Spinal cord (tissue), 10 donors: Measurements from ENCODE around the gene DDX6. TPM values are rescaled to one million over a fixed set of nuclear protein-coding genes. Genes with fewer than 3 reads are reported as not detected.
"Not testable (repeated sequence)": the region's sequence is repeated elsewhere in the genome, so short reads cannot be mapped to it uniquely, and the experiment has no call there.

ENCODE experiments used
- DNase-seq, 6 donors: peaks; one replicate each; pipeline versions ENCODE4 v3.0.0 to v3.0.0-alpha.2; 2013 to 2015; ENCODE audit warnings: low spot score in 6 of 6, low read depth in 4 of 6
- H3K27ac ChIP-seq: one replicate; pipeline ENCODE4 v1.5.1; 2013; ENCODE audit warnings: low read depth, low read length, control low read depth
- H3K27me3 ChIP-seq: one replicate; pipeline ENCODE4 v1.6.1; 2013; ENCODE audit warnings: low read length; ENCODE audit not compliant: control insufficient read depth, insufficient read depth
- H3K36me3 ChIP-seq: one replicate; pipeline ENCODE4 v1.6.1; 2013; ENCODE audit warnings: low read length; ENCODE audit not compliant: control insufficient read depth, insufficient read depth
- H3K4me1 ChIP-seq: one replicate; pipeline ENCODE4 v1.6.1; 2013; ENCODE audit warnings: low read length; ENCODE audit not compliant: control insufficient read depth, insufficient read depth
- H3K4me3 ChIP-seq: one replicate; pipeline ENCODE4 v1.5.1; 2013; ENCODE audit warnings: low read depth, low read length, control low read depth
- H3K9me3 ChIP-seq: one replicate; pipeline ENCODE4 v1.6.1; 2013; ENCODE audit warnings: low read length; ENCODE audit not compliant: control insufficient read depth, insufficient read depth
- WGBS: methylation state at CpG from one replicate; pipeline ENCODE4 v1.1.5; 2013; ENCODE audit warnings: missing lambda C conversion rate; ENCODE audit not compliant: insufficient coverage; 5-methylcytosine and 5-hydroxymethylcytosine counted together
- polyA plus RNA-seq, 2 donors: library from polyadenylated mRNA; unstranded; fragments of 120-200 nt; gene quantifications; one replicate each; pipeline ENCODE4 v1.2.1, GENCODE V29; 2013; ENCODE audit not compliant: insufficient read length in 2 of 2
- total RNA-seq, 2 donors: library from RNA; depleted of rRNA in 1 of 2; stranded (reverse); fragments of 120-200 nt in 1 of 2; fragments of >200 nt in 1 of 2; gene quantifications; one replicate each; pipeline versions ENCODE4 v1.2.3 to v1.2.4, GENCODE V29; 2013 to 2014
- donor health status: healthy.

The DDX6 gene
- total and polyA plus RNA-seq, 4 donors = 99.6 to 230 (median 136) TPM

DNA sequence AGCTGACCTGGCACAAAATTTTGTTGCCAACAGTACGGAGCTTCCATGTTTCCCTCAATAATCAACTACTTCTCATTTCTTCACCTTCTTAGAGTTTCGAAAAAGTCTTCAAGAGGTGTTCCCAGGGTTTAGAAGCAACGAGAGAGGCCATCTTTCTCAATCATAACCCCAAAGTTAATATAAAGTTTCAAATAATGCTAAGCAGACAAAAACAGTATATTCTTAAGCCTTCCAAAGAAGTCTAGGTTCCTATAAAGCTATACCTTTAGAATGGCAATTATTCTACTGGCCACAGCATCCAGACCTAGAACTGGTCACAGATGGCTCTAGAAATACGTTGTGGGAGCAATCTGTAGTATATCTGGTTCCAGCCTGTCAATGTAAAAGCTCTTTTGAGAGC, 16.9 kb downstream of the DDX6 start:
- peaks cover 37% of the 10 kb centered on the region for H3K36me3 ChIP-seq
- peaks cover 4% of the 10 kb centered on the region for H3K4me1 ChIP-seq
- DNase-seq = no peak
- H3K27ac ChIP-seq = no peak overlapping the region
- no peak overlapping the region for H3K4me3 ChIP-seq
- H3K27me3 ChIP-seq = no peaks in the 10 kb centered on the region
- no peaks in the 10 kb centered on the region for H3K9me3 ChIP-seq
- WGBS = 78% methylated on average over 1 of the region's 4 CpGs

- H3K4me1 ChIP-seq = peaks cover 4% of the 10 kb centered on the region
- no peak overlapping the region for H3K27ac ChIP-seq
- no peaks in the 10 kb centered on the region for H3K27me3 ChIP-seq
- peaks cover 35% of the 10 kb centered on the region for H3K36me3 ChIP-seq
- DNase-seq = no peak
- no CpG with 5 or more reads among the region's 4 CpGs for WGBS
- no peak overlapping the region for H3K4me3 ChIP-seq
- no peaks in the 10 kb centered on the region for H3K9me3 ChIP-seq
Measured at GRCh38 chr11:118771547-118772288, 19.2 kb downstream of the DDX6 start.

GRCh38 chr11:118768690-118769089, 22.3 kb downstream of the DDX6 start:
- Histone ChIP-seq H3K9me3 (no peaks in the 10 kb centered on the region), H3K4me1 (peaks cover 4% of the 10 kb centered on the region), H3K4me3 (no peak overlapping the region), H3K27me3 (no peaks in the 10 kb centered on the region), H3K36me3 (peaks cover 41% of the 10 kb centered on the region), H3K27ac (no peak overlapping the region)
- no CpG with 5 or more reads among the region's 3 CpGs for WGBS
- no peak for DNase-seq

DNA sequence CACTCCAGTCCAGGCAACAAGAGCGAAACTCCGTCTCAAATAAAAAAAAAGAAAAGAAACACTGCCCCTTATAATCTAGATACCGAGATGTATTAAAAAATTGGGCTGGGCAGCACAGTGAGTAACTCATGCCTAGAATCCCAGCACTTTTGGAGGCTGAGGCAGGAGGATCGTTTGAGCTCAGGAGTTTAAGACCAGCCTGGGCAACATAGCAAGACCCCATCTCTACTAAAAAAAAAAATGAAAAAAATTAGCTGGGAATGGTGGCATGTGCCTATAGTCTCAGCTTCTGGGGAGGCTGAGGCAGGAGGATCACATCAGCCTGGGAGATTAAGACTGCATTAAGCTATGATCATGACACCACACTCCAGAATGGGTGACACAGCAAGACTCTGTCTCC, 24.9 kb downstream of the DDX6 start:
- Histone ChIP-seq H3K27me3 (no peaks in the 10 kb centered on the region), H3K36me3 (peaks cover 44% of the 10 kb centered on the region), H3K4me3 (no peak overlapping the region), H3K9me3 (no peaks in the 10 kb centered on the region), H3K27ac (no peak overlapping the region), H3K4me1 (peaks cover 4% of the 10 kb centered on the region)
- WGBS = no CpG with 5 or more reads among the region's 4 CpGs
- no peak for DNase-seq

DNA sequence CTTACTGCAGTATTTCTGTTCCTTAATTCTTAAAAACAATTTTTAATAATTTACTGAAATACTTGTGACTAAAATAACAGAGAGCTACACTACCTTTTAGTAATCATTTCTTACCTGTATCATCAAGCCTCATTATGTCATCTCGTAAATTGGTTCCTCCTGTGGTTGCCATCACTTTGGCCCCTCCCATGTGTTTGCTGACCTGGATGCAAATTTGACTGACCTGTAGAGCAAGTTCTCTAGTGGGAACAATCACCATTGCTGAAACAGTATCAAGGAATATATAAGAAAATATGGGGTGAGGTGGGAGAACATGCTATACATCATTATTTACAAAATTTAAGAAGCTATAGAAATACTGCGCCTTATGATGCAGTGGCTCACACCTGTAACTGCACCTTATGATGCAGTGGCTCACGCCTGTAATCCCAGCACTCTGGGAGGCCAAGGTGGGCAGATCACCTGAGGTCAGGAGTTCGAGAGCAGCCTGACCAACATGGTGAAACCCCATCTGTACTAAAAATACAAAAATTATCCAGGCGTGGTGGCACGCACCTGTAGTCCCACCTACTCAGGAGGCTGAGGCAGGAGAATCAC, 25.8 kb downstream of the DDX6 start:
- DNase-seq, H3K4me3 ChIP-seq, H3K4me1 ChIP-seq, H3K9me3 ChIP-seq, H3K27me3 ChIP-seq, H3K27ac ChIP-seq: not testable (repeated sequence)
- H3K36me3 ChIP-seq = peaks cover 52% of the 10 kb centered on the region
- 98% methylated on average over 5 of the region's 6 CpGs for WGBS

- no peak overlapping the region for H3K27ac ChIP-seq
- peaks cover 4% of the 10 kb centered on the region for H3K4me1 ChIP-seq
- no peaks in the 10 kb centered on the region for H3K9me3 ChIP-seq
- peaks cover 56% of the 10 kb centered on the region for H3K36me3 ChIP-seq
- DNase-seq = no peak
- H3K4me3 ChIP-seq = no peak overlapping the region
- H3K27me3 ChIP-seq = no peaks in the 10 kb centered on the region
- no CpG with 5 or more reads among the region's 2 CpGs for WGBS
Measured at GRCh38 chr11:118763041-118763440, 27.9 kb downstream of the DDX6 start.

GRCh38 chr11:118761981-118762380, 29.0 kb downstream of the DDX6 start:
- not testable (repeated sequence) for H3K9me3 ChIP-seq, H3K27me3 ChIP-seq, DNase-seq, H3K4me1 ChIP-seq, H3K4me3 ChIP-seq, H3K27ac ChIP-seq
- 100% methylated on average over 3 of the region's 10 CpGs for WGBS
- H3K36me3 ChIP-seq = peaks cover 54% of the 10 kb centered on the region

DNA sequence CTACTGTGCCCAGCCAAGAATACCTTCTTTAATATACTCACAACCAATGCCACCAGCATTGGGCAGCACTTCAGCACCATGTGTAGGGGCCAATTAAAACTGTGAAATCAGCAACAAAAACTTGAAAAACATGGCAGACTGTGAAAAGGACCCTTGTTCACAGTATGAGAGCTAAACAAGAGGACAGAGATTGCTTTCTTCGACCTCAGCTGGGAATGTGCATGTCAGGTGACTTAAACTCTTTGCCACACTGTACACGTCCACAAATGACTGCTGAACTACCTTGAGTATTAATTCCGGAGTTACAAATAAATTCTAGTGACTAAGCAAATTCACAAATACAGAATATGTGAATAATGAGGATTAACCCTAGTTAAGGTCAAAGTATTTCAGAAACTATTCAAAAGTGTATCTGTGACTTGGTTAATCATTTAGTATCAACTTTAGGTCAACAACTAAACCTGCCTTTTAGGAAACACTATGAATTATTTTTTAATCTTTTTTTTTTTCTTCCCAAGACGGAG, 33.0 kb downstream of the DDX6 start:
- H3K27ac ChIP-seq = no peak overlapping the region
- peak in 5 of 6 donors; percentile 15 to 68 (median 24) for DNase-seq
- peaks cover 48% of the 10 kb centered on the region for H3K36me3 ChIP-seq
- H3K4me1 ChIP-seq = peaks cover 4% of the 10 kb centered on the region
- no peaks in the 10 kb centered on the region for H3K9me3 ChIP-seq
- H3K27me3 ChIP-seq = no peaks in the 10 kb centered on the region
- H3K4me3 ChIP-seq = no peak overlapping the region
- WGBS = no CpG with 5 or more reads among the region's 4 CpGs

GRCh38 chr11:118752654-118753053, 38.3 kb downstream of the DDX6 start:
- WGBS = 100% methylated on average over 1 of the region's 3 CpGs
- H3K4me1 ChIP-seq = no peaks in the 10 kb centered on the region
- H3K27me3 ChIP-seq = no peaks in the 10 kb centered on the region
- no peaks in the 10 kb centered on the region for H3K9me3 ChIP-seq
- peaks cover 21% of the 10 kb centered on the region for H3K36me3 ChIP-seq
- H3K4me3 ChIP-seq = no peak overlapping the region
- DNase-seq = no peak
- H3K27ac ChIP-seq = no peak overlapping the region

DNA sequence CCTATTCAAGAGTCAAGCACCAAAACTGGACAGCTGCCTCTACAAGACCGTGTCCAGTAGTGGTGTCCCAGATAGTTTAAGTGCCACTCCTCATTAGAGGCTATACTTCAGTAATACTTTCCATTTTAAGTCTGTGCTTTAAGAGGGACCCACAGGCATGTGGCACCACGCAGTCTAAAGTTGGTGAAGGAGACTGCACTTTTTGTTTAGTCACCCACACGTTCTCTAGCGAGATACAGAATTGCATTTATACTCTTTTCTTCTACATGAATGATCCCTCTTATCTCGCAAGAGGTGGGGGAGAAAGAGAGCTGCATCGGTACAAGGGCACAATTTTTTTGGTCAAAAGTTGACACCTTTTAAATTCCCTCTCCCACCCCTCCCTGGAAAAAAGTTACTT, 41.5 kb downstream of the DDX6 start:
- Histone ChIP-seq H3K27me3 (no peaks in the 10 kb centered on the region), H3K27ac (no peak overlapping the region), H3K4me1 (no peaks in the 10 kb centered on the region), H3K36me3 (peaks cover 16% of the 10 kb centered on the region), H3K4me3 (no peak overlapping the region), H3K9me3 (no peaks in the 10 kb centered on the region)
- WGBS = 50% methylated on average over 1 of the region's 6 CpGs
- DNase-seq = no peak
